Measurements from ENCODE around the gene TCF15.

DNA sequence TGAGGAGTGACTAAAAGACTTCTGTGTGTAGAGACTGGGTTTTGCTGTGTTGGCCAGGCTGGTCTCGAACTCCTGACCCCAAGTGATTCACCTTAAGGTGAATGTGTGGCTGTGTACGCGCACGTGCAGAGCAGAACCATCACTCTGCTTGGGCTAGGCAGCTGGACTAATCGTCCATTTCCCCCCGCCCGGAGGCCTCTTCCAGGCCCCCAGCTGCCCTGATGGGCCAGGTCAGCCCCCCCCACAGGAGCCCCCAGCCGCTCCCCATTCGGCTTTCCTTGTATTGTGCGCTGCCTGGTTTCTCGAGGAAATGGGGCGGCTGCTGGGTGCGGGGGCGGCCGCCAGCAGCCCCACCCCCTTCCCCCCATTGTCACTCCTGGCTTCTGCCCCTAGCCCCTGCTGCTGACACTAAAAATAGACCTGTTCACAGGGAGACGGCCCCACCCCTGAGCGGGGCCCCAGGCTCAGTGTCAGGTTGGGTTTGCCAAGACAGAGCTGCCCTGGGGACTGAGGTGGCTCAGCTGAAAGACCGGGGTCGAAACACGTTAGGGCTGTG lies 41.9 kb downstream of the TCF15 start:
- TF ChIP-seq POLR2AphosphoS5 (IDR thresholded peaks at IDR 0.05), result no peak
- TF ChIP-seq CTCF (IDR thresholded peaks at IDR 0.05), result no peak
- TF ChIP-seq POLR2A (IDR thresholded peaks at IDR 0.05), result no peak

All from upper lobe of left lung (tissue), 4 donors.